GM12878 (cell line): ENCODE measurements around the gene LIF. TPM values are rescaled to one million over a fixed set of nuclear protein-coding genes. Genes with fewer than 3 reads are reported as not detected.

Source experiments
- ATAC-seq: fragments of 200-7000 bp; cut with Tn5 transposase; 3 replicates; pipeline ENCODE4 v1.9.1; 2020; ENCODE audit warnings: mild to moderate bottlenecking, moderate library complexity
- BruUV-seq: library from RNA; stranded (reverse); fragments of 400-500 nt; replicated peaks from 2 replicates; lab custom pipeline; 2021; lab: Mats Ljungman, UMichigan
- CTCF ChIA-PET: fragments of 300-600 bp; sonication (Branson Sonifier 250); formaldehyde crosslinking; extraction: SDS; loops from one replicate; lab custom pipeline; 2021; ENCODE audit warnings: inconsistent platforms; lab: Yijun Ruan, JAX
- POLR2A ChIA-PET: fragments of 350-600 bp; formaldehyde crosslinking; extraction: SDS; loops from one replicate; lab custom pipeline; 2021; ENCODE audit warnings: inconsistent platforms; lab: Charles Lee
- RAD21 ChIA-PET: fragments of 300-600 bp; sonication (Branson Sonifier 250); formaldehyde crosslinking; loops from one replicate; lab custom pipeline; 2023; ENCODE audit warnings: antibody characterized with exemption; ENCODE audit not compliant: unreplicated experiment; lab: Charles Lee
- SMC1A ChIA-PET: fragments of 300-600 bp; sonication (Branson Sonifier 250); formaldehyde crosslinking; loops from one replicate; lab custom pipeline; 2023; ENCODE audit not compliant: unreplicated experiment, uncharacterized antibody; lab: Charles Lee
- DNase-seq: peaks from one replicate; pipeline ENCODE4 v3.0.0-alpha.2; 2011; ENCODE audit warnings: low read depth, low spot score
- FAIRE-seq: peaks from 3 replicates; lab custom pipeline; 2011; peaks lifted over from hg19 to GRCh38; lab: Jason Lieb, UNC
- H2AFZ ChIP-seq: 2 replicates; pipeline ENCODE4 v1.6.0; 2011; ENCODE audit warnings: low read depth, low read length, control low read depth; ENCODE audit not compliant: control insufficient read depth
- H3K27ac ChIP-seq: 2 replicates; pipeline ENCODE4 v1.5.1; 2011; ENCODE audit warnings: control low read depth; ENCODE audit not compliant: control insufficient read depth, insufficient read depth
- H3K27me3 ChIP-seq, 2 experiments: replicated peaks in 1 of 2; 2 replicates each; pipeline versions ENCODE4 v1.6.0 to v1.6.1; 2011; ENCODE audit warnings: low read length in 1 of 2; ENCODE audit not compliant: control insufficient read depth in 2 of 2, insufficient read depth in 2 of 2
- H3K36me3 ChIP-seq, 2 experiments: 2 replicates each; pipeline ENCODE4 v1.5.1; 2011; ENCODE audit warnings: low read length in 1 of 2; ENCODE audit not compliant: control insufficient read depth in 2 of 2, insufficient read depth in 2 of 2
- H3K4me1 ChIP-seq: 2 replicates; pipeline ENCODE4 v1.6.1; 2011; ENCODE audit warnings: mild to moderate bottlenecking, low read length, moderate library complexity, mixed read lengths; ENCODE audit not compliant: control insufficient read depth, insufficient read depth
- H3K4me2 ChIP-seq: 2 replicates; pipeline ENCODE4 v1.6.0; 2011; ENCODE audit warnings: control low read depth; ENCODE audit not compliant: control insufficient read depth, insufficient read depth
- H3K4me3 ChIP-seq: fragments of 200-600 bp; sonication (generic); 2 replicates; pipeline ENCODE4 v1.5.1; 2016
- H3K79me2 ChIP-seq: 2 replicates; pipeline ENCODE4 v1.6.0; 2011; ENCODE audit warnings: low read length; ENCODE audit not compliant: control insufficient read depth, insufficient read depth
- H3K9ac ChIP-seq: 2 replicates; pipeline ENCODE4 v1.8.0; 2011; ENCODE audit warnings: low read length, control low read depth, mixed read lengths; ENCODE audit not compliant: control insufficient read depth, insufficient read depth
- H3K9me3 ChIP-seq: replicated peaks from 3 replicates; pipeline ENCODE4 v1.5.1; 2011; ENCODE audit warnings: mild to moderate bottlenecking, low read length; ENCODE audit not compliant: control insufficient read depth, insufficient read depth
- H4K20me1 ChIP-seq: 2 replicates; pipeline ENCODE4 v1.6.0; 2011; ENCODE audit not compliant: control insufficient read depth, insufficient read depth
- CREM ChIP-seq: IDR thresholded peaks from 2 replicates; pipeline ENCODE4 v1.6.1; 2014; ENCODE audit warnings: antibody characterized with exemption, low read depth
- EP300 ChIP-seq, 2 experiments: fragments of 150-350 bp in 1 of 2; IDR thresholded peaks; 2 replicates each; pipeline ENCODE4 v1.6.1; 2011 to 2012; ENCODE audit warnings: low read depth in 2 of 2, low read length in 2 of 2, borderline replicate concordance in 1 of 2, improper control_type of control experiment in 1 of 2, inconsistent platforms in 1 of 2; ENCODE audit not compliant: control insufficient read depth in 1 of 2
- FOXM1 ChIP-seq: IDR thresholded peaks from 2 replicates; pipeline ENCODE4 v1.6.1; 2012; ENCODE audit warnings: low read depth, mild to moderate bottlenecking, inconsistent platforms, low read length, moderate library complexity
- KDM1A ChIP-seq: fragments of 200-600 bp; sonication (generic); IDR thresholded peaks from 2 replicates; pipeline ENCODE4 v1.6.1; 2016; ENCODE audit warnings: borderline replicate concordance
- MEF2B ChIP-seq: fragments of 450-650 bp; IDR thresholded peaks from 2 replicates; pipeline ENCODE4 v1.6.1; 2018; ENCODE audit warnings: mild to moderate bottlenecking, moderate library complexity; ENCODE audit not compliant: partially characterized antibody, poor library complexity, severe bottlenecking
- MTA3 ChIP-seq: IDR thresholded peaks from 2 replicates; pipeline ENCODE4 v1.6.1; 2012; ENCODE audit warnings: low read length, inconsistent platforms, borderline replicate concordance
- NFYB ChIP-seq: IDR thresholded peaks from 2 replicates; pipeline ENCODE4 v1.6.1; 2011; ENCODE audit warnings: low read depth, mild to moderate bottlenecking, low read length, improper control_type of control experiment, moderate library complexity; ENCODE audit not compliant: insufficient read depth
- NRF1 ChIP-seq: conservative IDR thresholded peaks from 2 replicates; pipeline ENCODE4 v1.6.1; 2011; ENCODE audit warnings: mild to moderate bottlenecking, low read depth, low read length, improper control_type of control experiment
- POLR2A ChIP-seq: IDR thresholded peaks from 2 replicates; pipeline ENCODE4 v1.6.1; 2011; ENCODE audit warnings: low read depth, mild to moderate bottlenecking, low read length
- RBBP5 ChIP-seq: fragments of 200-600 bp; sonication (generic); conservative IDR thresholded peaks from 2 replicates; pipeline ENCODE4 v1.6.1; 2016
- SIN3A ChIP-seq: IDR thresholded peaks from 2 replicates; pipeline ENCODE4 v1.6.1; 2012; ENCODE audit warnings: low read depth, low read length, improper control_type of control experiment
- SRF ChIP-seq, 2 experiments: IDR thresholded peaks; 2 replicates each; pipeline ENCODE4 v1.6.1; 2011; ENCODE audit warnings: low read depth in 2 of 2, low read length in 2 of 2, mild to moderate bottlenecking in 1 of 2, moderate library complexity in 1 of 2
- STAT3 ChIP-seq: IDR thresholded peaks from 2 replicates; pipeline ENCODE4 v1.6.1; 2011; ENCODE audit warnings: low read depth, low read length, improper control_type of control experiment
- WGBS: methylation state at CpG from one replicate; pipeline ENCODE4 v1.1.6; 2016; ENCODE audit warnings: low lambda C conversion rate; ENCODE audit not compliant: insufficient replicate concordance, insufficient coverage; ENCODE audit errors: missing lambda C conversion rate; 5-methylcytosine and 5-hydroxymethylcytosine counted together
- in situ Hi-C: fragments of 300-500 bp; cut with MboI; formaldehyde crosslinking; loops from 9 replicates; pipeline ENCODE4 v1.14.3; 2018; ENCODE audit warnings: mixed read lengths
- intact Hi-C: fragments of 100-400 bp; cut with micrococcal nuclease; formaldehyde crosslinking; loops from one replicate; pipeline ENCODE4 v1.14.2; 2022; ENCODE audit not compliant: unreplicated experiment
- polyA plus RNA-seq, 11 experiments: library from polyadenylated mRNA; depleted of rRNA in 4 of 11; unstranded in 6 of 11; stranded (reverse) in 5 of 11; fragments of >200 nt; fragmentation: Nextera tagmentation in 4 of 11; fragmentation: Illumina TruSeq in 1 of 11; extraction: Ambion mirVana in 4 of 11; extraction: Trizol in 1 of 11; gene quantifications; 1 replicate in 1 of 11; 2 replicates in 10 of 11; pipeline versions ENCODE4 v1.2.1 to v1.2.3, GENCODE V29; 2011 to 2016; ENCODE audit warnings: inconsistent platforms in 2 of 11, missing spikeins in 2 of 11, low read depth in 1 of 11
- total RNA-seq, 4 experiments: library from RNA; depleted of rRNA in 3 of 4; stranded (reverse); fragments of >200 nt in 3 of 4; fragmentation: Illumina TruSeq in 1 of 4; extraction: Trizol in 1 of 4; gene quantifications; 2 replicates each; pipeline versions ENCODE4 v1.2.1 to v1.2.3, GENCODE V29; 2013 to 2021
- TF ChIP-seq, protein P1 (sequence below): fragments of 450-650 bp; IDR thresholded peaks from 2 replicates; pipeline ENCODE4 v1.6.1; 2017; ENCODE audit warnings: antibody characterized with exemption, mild to moderate bottlenecking, moderate library complexity
- TF ChIP-seq, protein P2 (sequence below): fragments of 150-350 bp; IDR thresholded peaks from 2 replicates; pipeline ENCODE4 v1.6.1; 2016; ENCODE audit warnings: low read depth, low read length
- TF ChIP-seq, protein P3 (sequence below): fragments of 450-650 bp; IDR thresholded peaks from 2 replicates; pipeline ENCODE4 v1.6.1; 2017; ENCODE audit warnings: low read depth, mild to moderate bottlenecking, moderate library complexity

The LIF gene
- total and polyA plus RNA-seq, 10 of the 15 experiments (the other 5 are each of a cell fraction or from before 2014, with no cell fraction given) = 0.05 to 3.4 (median 0.97) TPM

DNA sequence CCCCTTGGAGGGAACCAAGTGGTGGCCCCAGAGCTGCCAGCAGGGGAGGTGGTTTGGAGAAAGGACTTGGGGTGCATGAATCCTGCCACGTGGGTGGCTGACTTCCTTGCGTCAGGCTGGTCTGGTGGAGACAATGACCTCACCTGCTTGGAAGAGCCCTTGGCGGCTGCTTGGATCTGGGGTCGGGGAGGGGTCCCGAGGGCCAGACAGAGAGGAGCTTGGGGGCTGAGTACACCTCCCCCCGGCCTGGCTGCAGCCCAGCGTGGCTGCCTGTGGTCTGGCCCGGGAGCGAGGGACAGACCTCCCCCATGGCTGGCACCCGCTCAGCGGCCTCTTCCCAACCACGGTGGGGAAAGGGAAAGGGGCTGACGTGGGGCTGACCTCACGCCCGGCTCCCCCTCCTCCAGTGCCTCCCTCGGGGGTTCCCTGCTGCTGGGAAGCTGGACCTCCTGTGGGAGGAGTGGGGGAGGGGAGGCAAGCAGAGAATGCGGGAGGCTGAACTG lies 13.8 kb downstream of the LIF start (continued):
- no peak for TF ChIP-seq SIN3A
- TF ChIP-seq FOXM1 = no peak
- no peak for TF ChIP-seq POLR2A
- no peak for TF ChIP-seq SRF (IDR thresholded peaks at IDR 0.05; ENCODE audit: low read depth in 2 of 2, low read length in 2 of 2)
- TF ChIP-seq MTA3 = no peak
- TF ChIP-seq RBBP5 = no peak
- no peak for TF ChIP-seq NFYB
- TF ChIP-seq KDM1A = no peak
- TF ChIP-seq, all 136 proteins: peak for 0

DNA sequence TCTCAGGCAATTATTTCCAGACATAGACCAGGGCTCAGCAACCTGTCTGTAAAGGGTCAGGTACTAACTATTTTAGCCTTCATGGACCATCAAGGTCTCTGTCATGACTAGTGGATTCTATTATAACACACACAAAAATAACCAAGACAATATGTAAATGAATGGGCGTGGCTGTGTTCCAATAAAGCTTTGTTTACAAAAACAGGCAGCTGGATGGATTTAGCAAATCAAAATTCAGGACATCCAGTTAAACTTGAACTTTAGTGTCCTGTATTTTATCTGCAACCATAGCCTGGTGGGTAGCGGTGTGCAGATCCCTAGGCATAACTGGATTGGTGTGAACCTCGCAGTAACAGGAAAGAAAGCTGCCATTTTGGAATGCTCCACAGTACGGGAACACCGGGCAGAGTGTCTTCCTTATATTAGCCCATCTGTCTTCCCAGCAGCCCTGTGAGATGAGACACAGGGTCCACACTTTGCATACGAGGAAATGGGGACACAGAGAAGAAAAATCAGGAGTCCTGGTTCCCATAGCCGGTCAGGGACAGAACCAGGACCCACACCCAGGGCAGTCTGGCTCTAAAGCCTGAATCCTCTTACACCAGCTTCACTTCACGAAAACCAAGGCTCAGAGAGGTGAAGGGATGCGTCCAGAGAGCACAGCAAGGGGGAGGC lies 15.6 kb downstream of the LIF start:
- POLR2A ChIA-PET = no interaction called here
- in situ Hi-C loops (no loop called here), intact Hi-C loops (no loop called here)
- H3K36me3 ChIP-seq = no peaks in the 10 kb centered on the region
- WGBS = 31% methylated on average over 9 of the region's 9 CpGs
- no peaks in the 10 kb centered on the region for H3K79me2 ChIP-seq
- H3K9me3 ChIP-seq = no peaks in the 10 kb centered on the region
- H3K4me2 ChIP-seq = no peak overlapping the region
- H2AFZ ChIP-seq = no peak overlapping the region
- DNase-seq = no peak
- no peak overlapping the region for H3K27ac ChIP-seq
- CTCF ChIA-PET = no interaction called here
- no peaks in the 10 kb centered on the region for H4K20me1 ChIP-seq
- RAD21 ChIA-PET = no interaction called here
- H3K9ac ChIP-seq = no peak overlapping the region
- H3K4me1 ChIP-seq = no peaks in the 10 kb centered on the region
- ATAC-seq = no peak
- no peak overlapping the region for H3K4me3 ChIP-seq
- SMC1A ChIA-PET = no interaction called here
- H3K27me3 ChIP-seq = no peaks in the 10 kb centered on the region
- FAIRE-seq = no peak
- BruUV-seq = no TSS peak
- TF ChIP-seq MEF2B = no peak
- TF ChIP-seq, protein P1, sequence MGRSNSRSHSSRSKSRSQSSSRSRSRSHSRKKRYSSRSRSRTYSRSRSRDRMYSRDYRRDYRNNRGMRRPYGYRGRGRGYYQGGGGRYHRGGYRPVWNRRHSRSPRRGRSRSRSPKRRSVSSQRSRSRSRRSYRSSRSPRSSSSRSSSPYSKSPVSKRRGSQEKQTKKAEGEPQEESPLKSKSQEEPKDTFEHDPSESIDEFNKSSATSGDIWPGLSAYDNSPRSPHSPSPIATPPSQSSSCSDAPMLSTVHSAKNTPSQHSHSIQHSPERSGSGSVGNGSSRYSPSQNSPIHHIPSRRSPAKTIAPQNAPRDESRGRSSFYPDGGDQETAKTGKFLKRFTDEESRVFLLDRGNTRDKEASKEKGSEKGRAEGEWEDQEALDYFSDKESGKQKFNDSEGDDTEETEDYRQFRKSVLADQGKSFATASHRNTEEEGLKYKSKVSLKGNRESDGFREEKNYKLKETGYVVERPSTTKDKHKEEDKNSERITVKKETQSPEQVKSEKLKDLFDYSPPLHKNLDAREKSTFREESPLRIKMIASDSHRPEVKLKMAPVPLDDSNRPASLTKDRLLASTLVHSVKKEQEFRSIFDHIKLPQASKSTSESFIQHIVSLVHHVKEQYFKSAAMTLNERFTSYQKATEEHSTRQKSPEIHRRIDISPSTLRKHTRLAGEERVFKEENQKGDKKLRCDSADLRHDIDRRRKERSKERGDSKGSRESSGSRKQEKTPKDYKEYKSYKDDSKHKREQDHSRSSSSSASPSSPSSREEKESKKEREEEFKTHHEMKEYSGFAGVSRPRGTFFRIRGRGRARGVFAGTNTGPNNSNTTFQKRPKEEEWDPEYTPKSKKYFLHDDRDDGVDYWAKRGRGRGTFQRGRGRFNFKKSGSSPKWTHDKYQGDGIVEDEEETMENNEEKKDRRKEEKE = no peak
- no peak for TF ChIP-seq CREM
- TF ChIP-seq, protein P2, sequence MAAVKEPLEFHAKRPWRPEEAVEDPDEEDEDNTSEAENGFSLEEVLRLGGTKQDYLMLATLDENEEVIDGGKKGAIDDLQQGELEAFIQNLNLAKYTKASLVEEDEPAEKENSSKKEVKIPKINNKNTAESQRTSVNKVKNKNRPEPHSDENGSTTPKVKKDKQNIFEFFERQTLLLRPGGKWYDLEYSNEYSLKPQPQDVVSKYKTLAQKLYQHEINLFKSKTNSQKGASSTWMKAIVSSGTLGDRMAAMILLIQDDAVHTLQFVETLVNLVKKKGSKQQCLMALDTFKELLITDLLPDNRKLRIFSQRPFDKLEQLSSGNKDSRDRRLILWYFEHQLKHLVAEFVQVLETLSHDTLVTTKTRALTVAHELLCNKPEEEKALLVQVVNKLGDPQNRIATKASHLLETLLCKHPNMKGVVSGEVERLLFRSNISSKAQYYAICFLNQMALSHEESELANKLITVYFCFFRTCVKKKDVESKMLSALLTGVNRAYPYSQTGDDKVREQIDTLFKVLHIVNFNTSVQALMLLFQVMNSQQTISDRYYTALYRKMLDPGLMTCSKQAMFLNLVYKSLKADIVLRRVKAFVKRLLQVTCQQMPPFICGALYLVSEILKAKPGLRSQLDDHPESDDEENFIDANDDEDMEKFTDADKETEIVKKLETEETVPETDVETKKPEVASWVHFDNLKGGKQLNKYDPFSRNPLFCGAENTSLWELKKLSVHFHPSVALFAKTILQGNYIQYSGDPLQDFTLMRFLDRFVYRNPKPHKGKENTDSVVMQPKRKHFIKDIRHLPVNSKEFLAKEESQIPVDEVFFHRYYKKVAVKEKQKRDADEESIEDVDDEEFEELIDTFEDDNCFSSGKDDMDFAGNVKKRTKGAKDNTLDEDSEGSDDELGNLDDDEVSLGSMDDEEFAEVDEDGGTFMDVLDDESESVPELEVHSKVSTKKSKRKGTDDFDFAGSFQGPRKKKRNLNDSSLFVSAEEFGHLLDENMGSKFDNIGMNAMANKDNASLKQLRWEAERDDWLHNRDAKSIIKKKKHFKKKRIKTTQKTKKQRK = no peak
- TF ChIP-seq, protein P3, sequence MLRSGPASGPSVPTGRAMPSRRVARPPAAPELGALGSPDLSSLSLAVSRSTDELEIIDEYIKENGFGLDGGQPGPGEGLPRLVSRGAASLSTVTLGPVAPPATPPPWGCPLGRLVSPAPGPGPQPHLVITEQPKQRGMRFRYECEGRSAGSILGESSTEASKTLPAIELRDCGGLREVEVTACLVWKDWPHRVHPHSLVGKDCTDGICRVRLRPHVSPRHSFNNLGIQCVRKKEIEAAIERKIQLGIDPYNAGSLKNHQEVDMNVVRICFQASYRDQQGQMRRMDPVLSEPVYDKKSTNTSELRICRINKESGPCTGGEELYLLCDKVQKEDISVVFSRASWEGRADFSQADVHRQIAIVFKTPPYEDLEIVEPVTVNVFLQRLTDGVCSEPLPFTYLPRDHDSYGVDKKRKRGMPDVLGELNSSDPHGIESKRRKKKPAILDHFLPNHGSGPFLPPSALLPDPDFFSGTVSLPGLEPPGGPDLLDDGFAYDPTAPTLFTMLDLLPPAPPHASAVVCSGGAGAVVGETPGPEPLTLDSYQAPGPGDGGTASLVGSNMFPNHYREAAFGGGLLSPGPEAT = no peak
- no peak for TF ChIP-seq STAT3
- no peak for TF ChIP-seq NRF1
- TF ChIP-seq EP300 (IDR thresholded peaks at IDR 0.05; ENCODE audit: borderline replicate concordance in 1 of 2, control insufficient read depth in 1 of 2, low read depth in 2 of 2, low read length in 2 of 2) = no peak
